A172 (cell line): ENCODE measurements around the gene PPFIA2. TPM values are rescaled to one million over a fixed set of nuclear protein-coding genes. Genes with fewer than 3 reads are reported as not detected.

Experiments
- DNase-seq: peaks from one replicate; pipeline ENCODE4 v3.0.0-alpha.2; 2015; ENCODE audit warnings: low spot score
- total RNA-seq: library from RNA; depleted of rRNA; stranded (reverse); fragments of >200 nt; shearing (Covaris generic); gene quantifications from 2 replicates; pipeline ENCODE4 v1.2.3, GENCODE V29; 2014

The PPFIA2 gene
- total RNA-seq, 1 experiment from 2014 or later = 0.62 TPM

- DNase-seq = no peak
Measured at GRCh38 chr12:81211306-81211705, 547.8 kb downstream of the PPFIA2 start.

GRCh38 chr12:81209772-81210225 lies 549.4 kb downstream of the PPFIA2 start:
- DNase-seq = peak; percentile 89

- DNase-seq = no peak
Measured at GRCh38 chr12:81209012-81209411, 550.1 kb downstream of the PPFIA2 start.

GRCh38 chr12:81208187-81208911 lies 550.8 kb downstream of the PPFIA2 start:
- peak; percentile 7 for DNase-seq
